ENCODE results near the gene AP4B1. TPM values are rescaled to one million over a fixed set of nuclear protein-coding genes. Genes with fewer than 3 reads are reported as not detected.

AP4B1 gene
- total and polyA plus RNA-seq, 2 experiments from 2014 or later, result 11.8 to 12.9 TPM

GRCh38 chr1:113947388-113948107 lies 42.9 kb upstream of the AP4B1 start:
- H3K9me2 ChIP-seq (ENCODE audit: insufficient read depth), result no peaks in the 10 kb centered on the region
- no peak overlapping the region for H2AFZ ChIP-seq
- no peaks in the 10 kb centered on the region for H3K27me3 ChIP-seq (replicated peaks; ENCODE audit: insufficient read depth)
- in situ Hi-C loops (cut with MboI), result loop anchor here (25.0 kb wide), 1 partner anchor 810 kb away; no protein-coding TSS in a partner anchor
- no peak overlapping the region for H3K4me3 ChIP-seq
- 44 to 46% methylated on average over 3 of the region's 3 CpGs for WGBS, 2 experiments (ENCODE audit: low coverage in 1 of 2, low lambda C conversion rate in 2 of 2, missing lambda C conversion rate in 2 of 2)
- H3K79me2 ChIP-seq (ENCODE audit: insufficient read depth), result peaks cover 100% of the 10 kb centered on the region
- 0 out of 2 replicates have a peak, but pooled peaks cover 11% of the 10 kb centered on the region for H3F3A ChIP-seq (ENCODE audit: insufficient read depth)
- no peak overlapping the region for H3K4me2 ChIP-seq (ENCODE audit: unreplicated experiment)
- no peak for DNase-seq
- H3K9ac ChIP-seq, result no peak overlapping the region
- TF ChIP-seq EZH2phosphoT487 (IDR thresholded peaks at IDR 0.05; ENCODE audit: insufficient read depth, low read depth) (no peak), EZH2 (IDR thresholded peaks at IDR 0.05; ENCODE audit: insufficient read depth, poor library complexity, severe bottlenecking) (no peak)
- H3K27ac ChIP-seq, result no peak overlapping the region
- no peaks in the 10 kb centered on the region for H3K9me3 ChIP-seq (ENCODE audit: low read depth)
- peaks cover 14% of the 10 kb centered on the region for H3K36me3 ChIP-seq (ENCODE audit: low read depth)
- no peaks in the 10 kb centered on the region for H3K4me1 ChIP-seq (ENCODE audit: insufficient read depth)
- no peaks in the 10 kb centered on the region for H4K20me1 ChIP-seq (ENCODE audit: insufficient read depth)

DNA sequence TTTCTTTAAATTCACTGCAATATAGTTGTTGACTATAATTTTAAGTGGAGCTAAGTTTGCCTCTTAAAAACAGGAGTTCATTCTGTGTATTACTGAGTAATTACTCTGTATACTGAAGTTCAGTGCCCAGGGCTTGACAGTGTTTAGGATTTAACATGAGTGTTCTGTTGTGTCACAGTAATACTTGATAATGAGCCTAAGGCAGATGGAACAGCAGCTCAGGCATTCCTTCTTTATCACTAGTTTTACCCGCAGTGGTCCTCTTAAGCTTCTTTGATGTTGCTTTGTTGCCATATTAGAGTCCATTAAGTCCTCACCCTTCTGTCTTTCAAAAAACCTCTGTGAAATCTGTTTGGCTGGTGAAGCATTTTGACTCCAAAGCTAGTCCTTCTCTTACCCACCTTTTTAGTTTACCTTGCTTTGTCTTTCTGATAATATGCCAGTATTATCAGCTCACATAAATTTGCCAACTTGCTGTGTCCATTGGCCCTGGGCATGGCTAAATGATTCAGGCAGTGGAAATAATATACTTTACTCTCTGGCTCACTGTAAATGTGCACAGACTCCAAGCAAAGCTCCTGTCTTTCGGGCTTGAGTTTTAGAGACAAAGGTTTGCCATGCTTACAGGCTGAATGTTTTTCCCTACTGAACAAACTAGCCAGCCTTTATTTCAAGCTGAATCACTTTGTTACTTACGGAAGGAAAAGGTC lies 42.2 kb upstream of the AP4B1 start:
- no peak for DNase-seq
- no peaks in the 10 kb centered on the region for H4K20me1 ChIP-seq (ENCODE audit: insufficient read depth)

DNA sequence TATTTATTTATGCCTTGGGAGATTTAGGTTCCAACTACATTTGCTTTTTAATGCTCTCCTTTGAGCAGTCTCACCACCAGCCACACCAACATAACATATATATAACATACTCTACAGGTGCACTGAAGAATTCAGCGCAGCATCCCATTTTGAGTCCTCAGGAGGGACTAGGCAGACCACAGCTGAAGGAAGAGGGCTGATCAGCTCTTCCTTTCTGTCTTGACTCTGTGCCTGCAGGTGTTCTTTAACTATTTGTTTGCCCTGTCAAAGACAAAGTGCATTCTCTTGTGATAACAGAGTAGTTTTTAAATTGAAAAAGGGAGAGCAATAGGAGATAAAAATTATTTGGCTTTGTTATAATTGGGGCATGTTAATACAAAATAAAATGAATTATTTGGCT lies 41.5 kb upstream of the AP4B1 start:
- 95 to 100% methylated on average over 1 of the region's 1 CpG for WGBS, 2 experiments (ENCODE audit: low coverage in 1 of 2, low lambda C conversion rate in 2 of 2, missing lambda C conversion rate in 2 of 2)
- in situ Hi-C loops (cut with MboI), result loop anchor here (25.0 kb wide), 1 partner anchor 809 kb away; no protein-coding TSS in a partner anchor
- no peak overlapping the region for H3K4me2 ChIP-seq (ENCODE audit: unreplicated experiment)
- no peak for DNase-seq
- no peak overlapping the region for H2AFZ ChIP-seq
- H3K27ac ChIP-seq, result no peak overlapping the region
- no peaks in the 10 kb centered on the region for H4K20me1 ChIP-seq (ENCODE audit: insufficient read depth)
- peaks cover 17% of the 10 kb centered on the region for H3K36me3 ChIP-seq (ENCODE audit: low read depth)
- no peak overlapping the region for H3K9ac ChIP-seq
- H3K79me2 ChIP-seq (ENCODE audit: insufficient read depth), result peaks cover 99% of the 10 kb centered on the region
- 0 out of 2 replicates have a peak, but pooled peaks cover 11% of the 10 kb centered on the region for H3F3A ChIP-seq (ENCODE audit: insufficient read depth)
- no peaks in the 10 kb centered on the region for H3K4me1 ChIP-seq (ENCODE audit: insufficient read depth)
- TF ChIP-seq EZH2phosphoT487 (IDR thresholded peaks at IDR 0.05; ENCODE audit: insufficient read depth, low read depth) (no peak), EZH2 (IDR thresholded peaks at IDR 0.05; ENCODE audit: insufficient read depth, poor library complexity, severe bottlenecking) (no peak)
- no peaks in the 10 kb centered on the region for H3K27me3 ChIP-seq (replicated peaks; ENCODE audit: insufficient read depth)
- H3K9me2 ChIP-seq (ENCODE audit: insufficient read depth), result no peaks in the 10 kb centered on the region
- no peaks in the 10 kb centered on the region for H3K9me3 ChIP-seq (ENCODE audit: low read depth)
- no peak overlapping the region for H3K4me3 ChIP-seq

More for the DNA sequence above, 42.2 kb upstream of the AP4B1 start:
- Histone ChIP-seq H3K4me1 (ENCODE audit: insufficient read depth) (no peaks in the 10 kb centered on the region), H3K4me2 (ENCODE audit: unreplicated experiment) (no peak overlapping the region), H3K4me3 (no peak overlapping the region), H3K9me2 (ENCODE audit: insufficient read depth) (no peaks in the 10 kb centered on the region), H3K27me3 (replicated peaks; ENCODE audit: insufficient read depth) (no peaks in the 10 kb centered on the region), H3F3A (ENCODE audit: insufficient read depth) (0 out of 2 replicates have a peak, but pooled peaks cover 11% of the 10 kb centered on the region), H3K27ac (no peak overlapping the region), H3K9ac (no peak overlapping the region), H3K36me3 (ENCODE audit: low read depth) (peaks cover 14% of the 10 kb centered on the region), H3K79me2 (ENCODE audit: insufficient read depth) (peaks cover 100% of the 10 kb centered on the region), H2AFZ (no peak overlapping the region), H3K9me3 (ENCODE audit: low read depth) (no peaks in the 10 kb centered on the region)
- TF ChIP-seq EZH2 (IDR thresholded peaks at IDR 0.05; ENCODE audit: insufficient read depth, poor library complexity, severe bottlenecking) (no peak), EZH2phosphoT487 (IDR thresholded peaks at IDR 0.05; ENCODE audit: insufficient read depth, low read depth) (no peak)
- in situ Hi-C loops (cut with MboI), result loop anchor here (25.0 kb wide), 1 partner anchor 810 kb away; no protein-coding TSS in a partner anchor
- 89 to 100% methylated on average over 3 of the region's 3 CpGs for WGBS, 2 experiments (ENCODE audit: low coverage in 1 of 2, low lambda C conversion rate in 2 of 2, missing lambda C conversion rate in 2 of 2)

DNA sequence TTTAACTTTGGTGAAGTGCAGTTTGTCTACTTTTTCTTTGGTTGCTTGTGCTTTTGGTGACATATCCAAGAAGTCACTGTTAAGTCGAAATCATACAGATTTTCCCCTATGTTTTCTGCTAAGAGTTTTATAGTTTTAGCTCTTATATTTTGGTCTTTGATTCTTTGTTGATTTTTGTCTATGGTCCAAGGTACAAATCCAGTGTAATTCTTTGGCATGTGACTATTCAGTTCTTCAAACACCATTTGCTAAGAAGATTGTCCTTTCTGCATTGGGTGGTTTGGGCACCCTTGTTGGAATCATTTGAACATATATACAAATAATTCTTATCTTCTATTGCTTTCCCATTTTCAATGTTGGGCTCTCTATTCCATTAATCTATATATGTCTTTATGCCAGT lies 40.7 kb upstream of the AP4B1 start:
- DNase-seq, result no peak
- TF ChIP-seq EZH2 (IDR thresholded peaks at IDR 0.05; ENCODE audit: insufficient read depth, poor library complexity, severe bottlenecking) (no peak), EZH2phosphoT487 (IDR thresholded peaks at IDR 0.05; ENCODE audit: insufficient read depth, low read depth) (no peak)
- no peak overlapping the region for H2AFZ ChIP-seq
- H3K36me3 ChIP-seq (ENCODE audit: low read depth), result peaks cover 19% of the 10 kb centered on the region
- H3K4me3 ChIP-seq, result no peak overlapping the region
- no peaks in the 10 kb centered on the region for H3K4me1 ChIP-seq (ENCODE audit: insufficient read depth)
- peaks cover 98% of the 10 kb centered on the region for H3K79me2 ChIP-seq (ENCODE audit: insufficient read depth)
- no peak overlapping the region for H3K27ac ChIP-seq
- no peaks in the 10 kb centered on the region for H4K20me1 ChIP-seq (ENCODE audit: insufficient read depth)
- WGBS, 2 experiments (ENCODE audit: low coverage in 1 of 2, low lambda C conversion rate in 2 of 2, missing lambda C conversion rate in 2 of 2), result 100% methylated on average over 1 of the region's 1 CpG
- H3K9ac ChIP-seq, result no peak overlapping the region
- no peaks in the 10 kb centered on the region for H3K9me3 ChIP-seq (ENCODE audit: low read depth)
- no peaks in the 10 kb centered on the region for H3K27me3 ChIP-seq (replicated peaks; ENCODE audit: insufficient read depth)
- 0 out of 2 replicates have a peak, but pooled peaks cover 11% of the 10 kb centered on the region for H3F3A ChIP-seq (ENCODE audit: insufficient read depth)
- in situ Hi-C loops (cut with MboI), result loop anchor here (25.0 kb wide), 1 partner anchor 808 kb away; no protein-coding TSS in a partner anchor
- H3K4me2 ChIP-seq (ENCODE audit: unreplicated experiment), result no peak overlapping the region
- no peaks in the 10 kb centered on the region for H3K9me2 ChIP-seq (ENCODE audit: insufficient read depth)
